DND-41 (cell line): ENCODE data around the gene TFCP2.

ENCODE experiments used
- ATAC-seq: fragments of 200-7000 bp; cut with Tn5 transposase; 3 replicates; pipeline ENCODE4 v1.9.1; 2021; ENCODE audit warnings: low read depth; ENCODE audit not compliant: insufficient read depth
- DNase-seq: peaks from one replicate; pipeline ENCODE4 v3.0.0-alpha.2; 2020
- H2AFZ ChIP-seq: 2 replicates; pipeline ENCODE4 v1.6.0; 2012; ENCODE audit warnings: low read depth, low read length
- H3K27ac ChIP-seq: 2 replicates; pipeline ENCODE4 v1.5.1; 2012; ENCODE audit warnings: low read length, inconsistent platforms
- H3K27me3 ChIP-seq: fragments of 200-600 bp; sonication (generic); 2 replicates; pipeline ENCODE4 v1.6.0; 2012; ENCODE audit warnings: low read length, mild to moderate bottlenecking, inconsistent platforms; ENCODE audit not compliant: insufficient read depth, poor library complexity
- H3K36me3 ChIP-seq: 2 replicates; pipeline ENCODE4 v1.5.1; 2012; ENCODE audit warnings: low read length, inconsistent platforms; ENCODE audit not compliant: insufficient read depth
- H3K4me1 ChIP-seq: 2 replicates; pipeline ENCODE4 v1.5.1; 2012; ENCODE audit warnings: mild to moderate bottlenecking, low read length; ENCODE audit not compliant: insufficient read depth
- H3K4me2 ChIP-seq: 2 replicates; pipeline ENCODE4 v1.6.0; 2012; ENCODE audit warnings: mild to moderate bottlenecking, moderate library complexity, low read length, inconsistent platforms; ENCODE audit not compliant: insufficient read depth
- H3K4me3 ChIP-seq, 2 experiments: fragments of 200-600 bp in 1 of 2; shearing (Covaris generic) in 1 of 2; 2 replicates each; pipeline ENCODE4 v1.5.1; 2012 to 2016; ENCODE audit warnings: inconsistent platforms in 2 of 2, low read length in 2 of 2, mild to moderate bottlenecking in 2 of 2, low read depth in 1 of 2, moderate library complexity in 1 of 2
- H3K79me2 ChIP-seq: 2 replicates; pipeline ENCODE4 v1.6.0; 2012; ENCODE audit warnings: low read length, inconsistent platforms; ENCODE audit not compliant: insufficient read depth
- H3K9ac ChIP-seq: 2 replicates; pipeline ENCODE4 v1.6.0; 2012; ENCODE audit warnings: low read depth, mild to moderate bottlenecking, inconsistent platforms, low read length, moderate library complexity
- H3K9me3 ChIP-seq: 2 replicates; pipeline ENCODE4 v1.5.1; 2012; ENCODE audit warnings: low read length, moderate library complexity, mild to moderate bottlenecking, inconsistent platforms; ENCODE audit not compliant: insufficient read depth, severe bottlenecking
- H4K20me1 ChIP-seq: 2 replicates; pipeline ENCODE4 v1.6.0; 2012; ENCODE audit warnings: low read length; ENCODE audit not compliant: insufficient read depth
- CTCF ChIP-seq: IDR thresholded peaks from 2 replicates; pipeline ENCODE4 v1.5.1; 2012; ENCODE audit warnings: borderline replicate concordance, low read length, moderate library complexity, mild to moderate bottlenecking; ENCODE audit not compliant: poor library complexity, severe bottlenecking; ENCODE audit errors: extremely low read depth
- EZH2 ChIP-seq: IDR thresholded peaks from 3 replicates; pipeline ENCODE4 v1.6.1; 2012; ENCODE audit warnings: borderline replicate concordance, low read depth, mild to moderate bottlenecking, moderate library complexity, low read length, inconsistent platforms; ENCODE audit not compliant: severe bottlenecking

TFCP2 gene

GRCh38 chr12:51202718-51203117 is 29.8 kb upstream of the TFCP2 start:
- no peaks in the 10 kb centered on the region for H3K9me3 ChIP-seq
- ATAC-seq (no peak), DNase-seq (no peak)
- no peaks in the 10 kb centered on the region for H4K20me1 ChIP-seq
- no peak overlapping the region for H3K4me3 ChIP-seq
- no peaks in the 10 kb centered on the region for H3K36me3 ChIP-seq
- H3K27me3 ChIP-seq, result no peaks in the 10 kb centered on the region
- no peak overlapping the region for H3K4me2 ChIP-seq
- no peaks in the 10 kb centered on the region for H3K4me1 ChIP-seq
- no peaks in the 10 kb centered on the region for H3K79me2 ChIP-seq
- TF ChIP-seq EZH2 (no peak), CTCF (no peak)
- no peak overlapping the region for H3K9ac ChIP-seq
- no peak overlapping the region for H2AFZ ChIP-seq
- H3K27ac ChIP-seq, result no peak overlapping the region

- no peaks in the 10 kb centered on the region for H3K36me3 ChIP-seq
- no peak overlapping the region for H3K27ac ChIP-seq
- H3K9ac ChIP-seq, result no peak overlapping the region
- TF ChIP-seq EZH2, result no peak
- no peak for TF ChIP-seq CTCF
- H2AFZ ChIP-seq, result no peak overlapping the region
- no peak overlapping the region for H3K4me3 ChIP-seq
- H3K27me3 ChIP-seq, result no peaks in the 10 kb centered on the region
- no peaks in the 10 kb centered on the region for H3K79me2 ChIP-seq
- ATAC-seq, result no peak
- H3K4me2 ChIP-seq, result no peak overlapping the region
- no peak for DNase-seq
- no peaks in the 10 kb centered on the region for H3K9me3 ChIP-seq
- no peaks in the 10 kb centered on the region for H3K4me1 ChIP-seq
- no peaks in the 10 kb centered on the region for H4K20me1 ChIP-seq
Observed at GRCh38 chr12:51200806-51201205, 27.9 kb upstream of the TFCP2 start.

- no peak overlapping the region for H2AFZ ChIP-seq
- H3K79me2 ChIP-seq, result no peaks in the 10 kb centered on the region
- no peaks in the 10 kb centered on the region for H3K4me1 ChIP-seq
- H3K4me3 ChIP-seq, result no peak overlapping the region
- H3K36me3 ChIP-seq, result no peaks in the 10 kb centered on the region
- no peak overlapping the region for H3K4me2 ChIP-seq
- DNase-seq (no peak), ATAC-seq (no peak)
- no peak overlapping the region for H3K9ac ChIP-seq
- no peak for TF ChIP-seq EZH2
- TF ChIP-seq CTCF, result no peak
- H3K27me3 ChIP-seq, result no peaks in the 10 kb centered on the region
- no peaks in the 10 kb centered on the region for H3K9me3 ChIP-seq
- no peaks in the 10 kb centered on the region for H4K20me1 ChIP-seq
- H3K27ac ChIP-seq, result no peak overlapping the region
Observed at GRCh38 chr12:51200156-51200555, 27.2 kb upstream of the TFCP2 start.

- no peak overlapping the region for H3K4me3 ChIP-seq
Observed at GRCh38 chr12:51199366-51199945, 26.5 kb upstream of the TFCP2 start.

More at GRCh38 chr12:51199366-51199945, 26.5 kb upstream of the TFCP2 start:
- DNase-seq (no peak), ATAC-seq (no peak)
- Histone ChIP-seq H3K9ac (no peak overlapping the region), H3K4me2 (no peak overlapping the region), H3K9me3 (no peaks in the 10 kb centered on the region), H2AFZ (no peak overlapping the region), H4K20me1 (no peaks in the 10 kb centered on the region), H3K79me2 (no peaks in the 10 kb centered on the region), H3K27ac (no peak overlapping the region), H3K4me1 (no peaks in the 10 kb centered on the region), H3K27me3 (no peaks in the 10 kb centered on the region), H3K36me3 (no peaks in the 10 kb centered on the region)
- TF ChIP-seq CTCF, result no peak
- TF ChIP-seq EZH2, result no peak
